Cerebellar cortex (tissue), 1 donor: ENCODE results near the gene LCN6.
A peak's percentile ranks its signal among the peaks of the same experiment; 100 is the strongest.
"Not testable (repeated sequence)": the region's sequence is repeated elsewhere in the genome, so short reads cannot be mapped to it uniquely, and the experiment has no call there.

Experiments
- DNase-seq: peaks from one replicate; pipeline ENCODE4 v3.0.0-alpha.2; 2015; ENCODE audit warnings: low spot score

Gene LCN6

DNA sequence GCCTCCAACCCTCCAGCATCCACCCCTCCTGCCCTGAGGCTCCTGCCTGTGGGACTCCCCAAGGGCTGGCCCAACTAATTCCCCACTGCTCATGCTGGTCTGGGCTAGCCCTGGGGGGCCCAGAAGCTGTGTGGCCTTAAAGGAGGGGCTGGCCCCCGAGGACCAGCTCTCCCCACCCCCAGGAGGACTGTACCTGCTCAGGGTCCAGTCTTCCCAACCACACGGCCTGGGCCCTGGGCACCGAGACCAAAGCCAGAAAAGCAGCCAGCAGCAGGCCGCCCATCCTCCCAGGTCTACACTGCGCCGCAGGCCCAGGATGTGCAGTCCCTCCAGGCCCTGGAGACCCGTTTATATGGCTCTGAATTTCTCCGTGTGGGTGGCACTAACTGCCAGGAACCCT is at the start of gene LCN6:
LCN6 (minus strand) TSS at position 325 of the 400 bp plus-strand sequence; CDS start at position 283, 42 bp downstream.
- no peak for DNase-seq

GRCh38 chr9:136796775-136797347 is 48.5 kb upstream of the LCN6 start:
- DNase-seq: not testable (repeated sequence)

- DNase-seq: no peak
These were observed 48.0 kb upstream of the LCN6 start, which contains the start of gene CCDC183 for GRCh38 chr9:136796238-136796774. CCDC183 (plus strand) TSS chr9:136796338; CDS start chr9:136796398, 60 bp downstream.

GRCh38 chr9:136795000-136795348 is 46.6 kb upstream of the LCN6 start:
- DNase-seq: no peak

DNA sequence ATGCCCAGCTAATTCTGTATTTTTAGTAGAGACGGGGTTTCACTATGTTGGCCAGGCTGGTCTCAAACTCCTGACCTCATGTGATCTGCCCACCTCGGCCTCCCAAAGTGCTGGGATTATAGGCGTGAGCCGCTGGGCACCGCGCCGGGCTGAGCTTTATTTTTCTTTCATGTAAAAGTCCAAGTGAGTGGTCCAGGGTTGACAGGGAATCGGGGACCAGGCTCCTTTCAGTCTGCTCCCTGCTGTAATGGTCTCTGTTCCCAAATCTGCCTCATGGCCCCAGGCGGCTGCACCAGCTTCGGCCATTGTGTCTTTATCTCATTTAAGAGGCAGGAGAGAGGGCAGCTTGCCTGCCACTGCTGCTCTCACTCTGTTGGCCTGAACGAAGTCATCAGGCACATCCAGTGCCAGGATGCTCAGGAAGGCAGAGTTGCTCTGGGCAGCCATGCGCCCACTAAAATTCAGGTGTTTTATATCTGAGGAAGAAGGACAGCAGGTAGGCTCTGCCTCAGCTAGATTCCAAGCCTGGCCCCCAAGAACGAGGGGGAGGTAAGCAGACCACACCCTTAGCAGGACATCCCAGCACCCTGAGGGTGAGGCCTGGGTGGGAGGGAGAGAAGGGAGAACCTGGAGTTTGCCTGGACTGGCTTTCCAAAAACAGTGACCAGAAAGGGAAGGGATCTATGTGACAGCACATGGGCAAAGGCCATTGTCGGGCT is 46.1 kb upstream of the LCN6 start:
- DNase-seq: no peak

GRCh38 chr9:136793086-136793946 is 45.0 kb upstream of the LCN6 start:
- DNase-seq: no peak

GRCh38 chr9:136792321-136793085 is 44.2 kb upstream of the LCN6 start:
- no peak for DNase-seq

DNA sequence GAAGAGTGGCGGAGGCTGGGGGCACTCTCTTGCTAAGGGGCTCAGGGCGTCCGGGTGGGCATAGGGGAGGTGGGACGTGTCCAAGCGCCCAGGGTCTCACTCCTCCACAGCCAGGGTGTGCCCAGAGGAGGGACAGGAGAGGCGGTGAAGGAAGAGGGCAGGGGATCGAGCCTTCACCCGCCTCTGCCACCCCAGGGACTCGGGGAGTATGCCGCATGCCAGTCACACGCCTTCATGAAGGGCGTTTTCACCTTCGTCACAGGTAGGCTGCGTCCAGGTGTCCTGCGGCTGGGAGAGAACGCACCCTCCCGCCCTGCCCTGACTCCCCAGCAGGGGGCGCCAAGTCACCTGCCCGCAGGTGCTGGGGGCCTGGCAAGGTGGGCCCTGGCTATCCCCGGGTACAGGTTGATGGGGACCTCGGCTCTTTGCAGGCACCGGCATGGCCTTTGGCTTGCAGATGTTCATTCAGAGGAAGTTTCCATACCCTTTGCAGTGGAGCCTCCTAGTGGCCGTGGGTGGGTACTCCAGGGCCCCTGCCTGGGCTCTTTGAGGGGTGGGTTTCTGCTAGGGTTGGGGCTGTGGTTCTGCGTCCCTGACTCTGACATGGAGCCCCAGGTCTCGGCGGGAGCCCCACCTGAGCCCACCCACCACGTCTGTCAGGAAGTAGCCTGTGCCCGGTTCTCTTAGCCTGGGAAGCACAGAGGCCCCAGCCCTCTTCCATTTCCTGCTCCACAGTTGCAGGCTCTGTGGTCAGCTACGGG is 43.4 kb upstream of the LCN6 start:
- peak; percentile 58 for DNase-seq

- peak; percentile 99 for DNase-seq
These were observed 42.6 kb upstream of the LCN6 start, which contains the start of gene TMEM141 for GRCh38 chr9:136790640-136791515. TMEM141 (plus strand) TSS chr9:136791344; CDS start chr9:136791371, 27 bp downstream.

- no peak for DNase-seq
These were observed 41.2 kb upstream of the LCN6 start for GRCh38 chr9:136789523-136789937.

DNA sequence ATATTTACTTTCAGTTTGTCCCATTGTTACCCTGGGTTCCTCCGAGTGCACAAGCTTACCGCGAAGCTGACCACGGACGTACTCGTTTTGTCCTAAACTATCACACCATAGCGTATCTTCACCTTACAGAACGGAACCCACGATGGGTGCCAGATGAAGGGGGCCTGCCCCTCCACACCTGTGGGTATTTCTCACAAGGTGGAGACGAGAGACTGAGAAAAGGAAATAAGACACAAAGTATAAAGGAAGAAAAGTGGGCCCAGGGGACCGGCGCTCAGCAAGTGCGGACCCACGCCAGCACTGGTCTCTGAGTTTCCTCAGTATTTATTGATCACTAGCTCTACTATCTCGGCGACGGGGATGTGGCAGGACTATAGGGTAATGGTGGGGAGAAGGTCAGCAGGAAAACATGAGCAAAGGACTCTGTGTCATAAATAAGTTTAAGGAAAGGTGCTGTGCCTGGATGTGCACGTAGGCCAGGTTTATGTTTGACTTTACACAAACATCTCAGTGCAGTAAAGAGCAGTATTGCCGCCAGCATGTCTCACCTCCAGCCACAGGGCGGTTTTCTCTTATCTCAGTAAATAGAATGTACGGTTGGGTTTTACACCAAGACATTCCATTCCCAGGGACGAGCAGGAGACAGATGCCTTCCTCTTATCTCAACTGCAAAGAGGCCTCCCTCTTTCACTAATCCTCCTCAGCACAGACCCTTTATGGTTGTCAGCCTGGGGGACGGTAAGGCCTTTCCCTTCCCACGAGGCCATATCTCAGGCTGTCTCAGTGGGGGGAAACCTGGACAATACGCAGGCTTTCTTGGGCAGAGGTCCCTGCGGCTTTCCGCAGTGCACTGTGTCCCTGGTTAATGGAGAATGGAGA is 40.6 kb upstream of the LCN6 start:
- not testable (repeated sequence) for DNase-seq

DNA sequence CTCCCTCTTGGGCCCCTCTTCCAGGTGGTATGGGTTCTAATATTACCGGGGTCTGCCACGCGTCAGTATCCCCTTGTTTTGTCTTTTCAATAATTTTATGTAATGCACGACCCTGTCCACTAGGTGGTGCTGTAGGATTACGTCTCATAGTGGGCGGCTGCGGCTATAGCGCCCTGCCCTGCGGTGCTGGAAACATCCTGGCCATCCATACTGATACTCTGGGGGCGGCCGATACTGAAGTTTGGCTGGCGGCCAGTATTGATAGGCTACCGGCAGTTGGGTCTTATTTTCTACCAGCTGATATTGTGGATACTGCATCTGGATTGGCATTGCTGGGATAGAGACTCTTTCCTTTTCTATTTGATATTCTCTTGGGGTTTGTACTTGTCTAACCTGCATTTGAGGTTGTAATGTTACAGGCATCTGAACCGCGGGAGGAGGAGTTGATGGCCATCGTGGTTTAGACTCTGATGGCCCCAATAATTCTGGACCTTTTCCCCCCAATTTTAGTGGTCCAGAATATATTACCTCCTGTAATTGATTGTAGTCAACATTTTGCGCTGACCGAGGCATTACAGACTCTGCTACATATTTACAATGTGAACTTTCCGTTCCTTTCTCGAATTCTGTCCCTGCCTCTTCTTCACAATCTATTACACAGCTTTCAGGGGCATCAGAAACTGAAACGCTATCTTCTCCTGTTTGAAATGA is 39.5 kb upstream of the LCN6 start:
- peak; percentile 79 for DNase-seq

- DNase-seq: not testable (repeated sequence)
These were observed 38.7 kb upstream of the LCN6 start for GRCh38 chr9:136786983-136787382.

DNA sequence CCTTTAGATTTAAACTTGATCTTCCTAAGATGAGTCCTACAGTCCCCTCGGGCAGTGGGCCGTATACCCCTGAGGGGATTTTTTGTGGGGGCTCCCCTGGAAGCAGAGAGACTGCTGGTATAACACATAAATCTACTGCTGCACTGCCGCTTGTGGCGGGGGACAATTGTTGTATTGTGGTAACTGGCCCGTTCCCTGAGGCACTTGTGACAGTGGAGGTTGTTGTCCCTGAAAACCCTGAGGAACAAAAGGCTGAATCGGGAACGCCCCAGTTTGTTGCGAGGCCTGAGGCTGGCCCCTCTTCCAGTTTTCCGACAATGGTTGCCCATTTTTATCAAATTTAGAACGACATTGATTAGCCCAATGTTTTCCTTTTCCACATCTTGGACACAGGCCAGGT is 38.1 kb upstream of the LCN6 start:
- no peak for DNase-seq

DNA sequence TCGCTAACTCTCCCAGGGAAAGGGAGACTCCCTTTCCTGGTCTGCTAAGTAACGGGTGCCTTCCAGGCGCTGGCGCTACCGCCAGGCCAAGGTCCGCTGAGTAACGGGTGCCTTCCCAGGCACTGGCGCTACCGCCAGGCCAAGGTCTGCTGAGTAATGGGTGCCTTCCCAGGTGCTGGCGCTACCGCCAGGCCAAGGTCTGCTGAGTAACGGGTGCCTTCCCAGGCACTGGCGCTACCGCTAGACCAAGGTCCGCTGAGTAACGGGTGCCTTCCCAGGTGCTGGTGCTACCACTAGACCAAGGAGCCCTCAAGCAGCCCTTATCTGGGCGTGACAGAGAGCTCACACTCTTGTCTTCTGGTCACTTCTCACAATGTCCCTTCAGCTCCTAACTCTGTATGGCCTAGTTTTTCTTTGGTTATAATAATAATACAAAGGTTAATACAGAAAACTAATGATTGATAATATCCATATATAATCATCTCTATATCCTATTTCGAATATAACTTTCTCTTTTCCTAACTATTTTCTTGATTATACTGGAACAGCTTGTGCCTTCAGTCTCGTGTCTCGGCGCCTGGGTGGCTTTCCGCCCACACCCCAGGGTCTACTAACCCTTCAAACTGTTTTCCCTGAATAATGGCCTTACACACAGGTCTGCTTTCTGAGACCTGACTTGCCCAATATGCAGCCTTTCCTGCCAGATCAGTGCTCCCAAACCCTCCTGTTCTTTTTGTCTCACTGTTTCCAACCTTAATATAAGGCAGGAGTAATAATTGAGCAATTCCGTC is 37.4 kb upstream of the LCN6 start:
- not testable (repeated sequence) for DNase-seq

GRCh38 chr9:136784997-136785361 is 36.7 kb upstream of the LCN6 start:
- DNase-seq: no peak

- peak; percentile 70 for DNase-seq
These were observed 36.1 kb upstream of the LCN6 start for GRCh38 chr9:136784249-136784996.
